Stomach (tissue), 4 donors: ENCODE data around the gene CFB.

Experiments
- CTCF ChIP-seq, 7 experiments: fragments of 450-650 bp in 4 of 7; fragments of 200-600 bp in 3 of 7; sonication (generic) in 3 of 7; IDR thresholded peaks; one replicate each; pipeline ENCODE4 v1.5.1; 2016 to 2019; ENCODE audit warnings: antibody characterized with exemption in 7 of 7, control low read depth in 2 of 7, mild to moderate bottlenecking in 1 of 7
- EP300 ChIP-seq: sonication (generic); formaldehyde crosslinking; IDR thresholded peaks from one replicate; pipeline ENCODE4 v1.6.1; 2017; ENCODE audit warnings: antibody characterized with exemption
- POLR2A ChIP-seq, 4 donors: fragments of 450-650 bp; IDR thresholded peaks; one replicate each; pipeline ENCODE4 v1.6.1; 2016; ENCODE audit warnings: antibody characterized with exemption in 4 of 4, control low read depth in 2 of 4, mild to moderate bottlenecking in 1 of 4, moderate library complexity in 1 of 4
- POLR2AphosphoS5 ChIP-seq, 3 donors: sonication (generic); formaldehyde crosslinking; IDR thresholded peaks; one replicate each; pipeline ENCODE4 v1.6.1; 2016; ENCODE audit warnings: antibody characterized with exemption in 3 of 3

GRCh38 chr6:31958412-31958740, 12.5 kb downstream of the CFB start:
- peak in 1 of 7 experiments; percentile 10 for TF ChIP-seq CTCF (IDR thresholded peaks at IDR 0.05)
- TF ChIP-seq EP300, result no peak
- no peak for TF ChIP-seq POLR2A (IDR thresholded peaks at IDR 0.05)
- TF ChIP-seq POLR2AphosphoS5 (IDR thresholded peaks at IDR 0.05), result no peak
